ENCODE data around the gene CRTC1.

The CRTC1 gene

DNA sequence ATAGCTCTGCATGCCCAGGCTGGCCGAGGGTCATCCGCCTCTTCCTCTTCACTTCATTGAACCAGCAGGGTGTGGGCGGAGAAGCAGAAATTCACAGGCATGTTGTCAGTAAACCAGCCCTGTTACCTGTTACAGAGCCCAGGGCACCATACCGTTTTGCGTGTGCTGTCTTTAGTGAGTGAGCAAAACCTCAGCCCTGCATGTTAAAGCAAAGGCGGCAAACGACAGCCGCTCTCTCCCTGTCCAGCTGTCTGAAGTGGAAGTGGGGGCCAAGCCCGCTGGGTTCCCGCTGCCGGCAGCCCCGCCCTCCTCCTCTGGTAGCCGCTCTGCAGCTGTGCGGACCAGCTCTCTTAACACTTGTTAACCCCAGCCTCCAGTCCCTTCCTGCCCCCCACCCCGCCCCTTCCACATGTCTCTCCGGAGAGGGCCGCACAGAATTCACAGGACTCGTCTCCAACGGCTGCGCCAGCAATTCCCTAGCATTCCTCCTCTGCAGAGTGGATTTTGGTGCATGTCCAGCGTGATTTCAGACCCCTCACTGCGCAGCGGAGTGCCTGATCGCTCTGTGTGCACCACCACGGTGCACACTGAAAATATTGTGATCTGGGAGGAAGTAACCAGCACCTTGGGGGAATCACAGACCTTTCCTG is 34.0 kb upstream of the CRTC1 start:
- H3K4me1 ChIP-seq (ENCODE audit: control insufficient read depth in 2 of 2, insufficient read depth in 1 of 2, low read depth in 1 of 2, low read length in 2 of 2), result peaks cover 35 to 50% of the 10 kb centered on the region in 2 donors
- H4K91ac ChIP-seq (ENCODE audit: low read depth, low read length, poor library complexity), result no peak overlapping the region
- H3K9ac ChIP-seq (ENCODE audit: low read depth, low read length, poor library complexity), result peak overlapping the region; percentile 18
- H3K23ac ChIP-seq (ENCODE audit: low read depth, low read length, poor library complexity), result no peak overlapping the region
- H3K9me3 ChIP-seq (replicated peaks in 1 of 2; ENCODE audit: control insufficient read depth in 2 of 2, insufficient read depth in 1 of 2, low read depth in 1 of 2, low read length in 2 of 2), result no peaks in the 10 kb centered on the region
- no peak overlapping the region for H3K4ac ChIP-seq (ENCODE audit: low read length)
- H3K18ac ChIP-seq (ENCODE audit: low read length), result peak overlapping the region; percentile 28
- no peak overlapping the region for H2BK15ac ChIP-seq (ENCODE audit: low read length)
- no peak overlapping the region for H3K14ac ChIP-seq (ENCODE audit: low read length)
- WGBS, 2 donors (ENCODE audit: extremely low coverage in 2 of 2, insufficient read length in 2 of 2, insufficient replicate concordance in 1 of 2), result no CpG with 5 or more reads among the region's 25 CpGs
- H3K27me3 ChIP-seq (ENCODE audit: control insufficient read depth in 3 of 3, insufficient read depth in 3 of 3, low read depth in 1 of 3, low read length in 3 of 3), result no peaks in the 10 kb centered on the region
- H2BK120ac ChIP-seq (ENCODE audit: low read depth, low read length), result no peak overlapping the region
- no peaks in the 10 kb centered on the region for H3K36me3 ChIP-seq (replicated peaks in 1 of 2; ENCODE audit: control insufficient read depth in 2 of 2, insufficient read depth in 2 of 2, low read length in 2 of 2)
- no peak overlapping the region for H4K8ac ChIP-seq (ENCODE audit: low read depth, low read length)
- peaks cover 13% of the 10 kb centered on the region for H3K79me1 ChIP-seq (ENCODE audit: low read depth, low read length)
- H2AFZ ChIP-seq (ENCODE audit: low read length), result peak overlapping the region; percentile 31
- no peak overlapping the region for H2AK5ac ChIP-seq (ENCODE audit: low read depth, low read length)
- peak overlapping the region in 1 of 2 donors; percentile 10 for H3K4me3 ChIP-seq (ENCODE audit: low read length in 2 of 2)
- no peak overlapping the region for H2BK12ac ChIP-seq (ENCODE audit: low read length)
- no peak overlapping the region for H2BK5ac ChIP-seq (ENCODE audit: low read length)
- H3K4me2 ChIP-seq (ENCODE audit: insufficient read depth, low read length, poor library complexity, severe bottlenecking), result no peak overlapping the region
- DNase-seq (ENCODE audit: low spot score), result no peak
- H3K27ac ChIP-seq (replicated peaks; ENCODE audit: low read length), result no peak overlapping the region

GRCh38 chr19:18650021-18650390 is 33.5 kb upstream of the CRTC1 start:
- H3K27ac ChIP-seq (replicated peaks; ENCODE audit: low read length), result no peak overlapping the region
- no peak for DNase-seq (ENCODE audit: low spot score)
- no CpG with 5 or more reads among the region's 17 CpGs for WGBS, 2 donors (ENCODE audit: extremely low coverage in 2 of 2, insufficient read length in 2 of 2, insufficient replicate concordance in 1 of 2)

GRCh38 chr19:18650468-18651041 is 32.9 kb upstream of the CRTC1 start:
- peak overlapping the region; percentile 72 for H3K9ac ChIP-seq (ENCODE audit: low read depth, low read length, poor library complexity)
- no CpG with 5 or more reads among the region's 34 CpGs for WGBS, 2 donors (ENCODE audit: extremely low coverage in 2 of 2, insufficient read length in 2 of 2, insufficient replicate concordance in 1 of 2)
- H3K4me2 ChIP-seq (ENCODE audit: insufficient read depth, low read length, poor library complexity, severe bottlenecking), result no peak overlapping the region
- H2AFZ ChIP-seq (ENCODE audit: low read length), result no peak overlapping the region
- no peak overlapping the region for H3K18ac ChIP-seq (ENCODE audit: low read length)
- no peak overlapping the region for H4K91ac ChIP-seq (ENCODE audit: low read depth, low read length, poor library complexity)
- no peak for DNase-seq (ENCODE audit: low spot score)
- peak overlapping the region; percentile 28 for H2AK5ac ChIP-seq (ENCODE audit: low read depth, low read length)
- no peaks in the 10 kb centered on the region for H3K27me3 ChIP-seq (ENCODE audit: control insufficient read depth in 3 of 3, insufficient read depth in 3 of 3, low read depth in 1 of 3, low read length in 3 of 3)
- H3K36me3 ChIP-seq (replicated peaks in 1 of 2; ENCODE audit: control insufficient read depth in 2 of 2, insufficient read depth in 2 of 2, low read length in 2 of 2), result no peaks in the 10 kb centered on the region
- peak overlapping the region; percentile 18 for H2BK5ac ChIP-seq (ENCODE audit: low read length)
- no peaks in the 10 kb centered on the region for H3K9me3 ChIP-seq (replicated peaks in 1 of 2; ENCODE audit: control insufficient read depth in 2 of 2, insufficient read depth in 1 of 2, low read depth in 1 of 2, low read length in 2 of 2)
- H2BK15ac ChIP-seq (ENCODE audit: low read length), result peak overlapping the region; percentile 16
- H3K4ac ChIP-seq (ENCODE audit: low read length), result peak overlapping the region; percentile 19
- peaks cover 33 to 50% of the 10 kb centered on the region in 2 donors for H3K4me1 ChIP-seq (ENCODE audit: control insufficient read depth in 2 of 2, insufficient read depth in 1 of 2, low read depth in 1 of 2, low read length in 2 of 2)
- H3K27ac ChIP-seq (replicated peaks; ENCODE audit: low read length), result peak overlapping the region; percentile 9
- no peak overlapping the region for H4K8ac ChIP-seq (ENCODE audit: low read depth, low read length)
- H3K79me1 ChIP-seq (ENCODE audit: low read depth, low read length), result peaks cover 13% of the 10 kb centered on the region
- no peak overlapping the region for H3K4me3 ChIP-seq (ENCODE audit: low read length in 2 of 2)
- H2BK120ac ChIP-seq (ENCODE audit: low read depth, low read length), result no peak overlapping the region
- peak overlapping the region; percentile 53 for H2BK12ac ChIP-seq (ENCODE audit: low read length)
- H3K23ac ChIP-seq (ENCODE audit: low read depth, low read length, poor library complexity), result peak overlapping the region; percentile 35
- peak overlapping the region; percentile 97 for H3K14ac ChIP-seq (ENCODE audit: low read length)

More at GRCh38 chr19:18650021-18650390, 33.5 kb upstream of the CRTC1 start:
- H3K9ac ChIP-seq (ENCODE audit: low read depth, low read length, poor library complexity), result peak overlapping the region; percentile 18
- no peak overlapping the region for H4K91ac ChIP-seq (ENCODE audit: low read depth, low read length, poor library complexity)
- no peak overlapping the region for H2BK12ac ChIP-seq (ENCODE audit: low read length)
- no peak overlapping the region for H2AK5ac ChIP-seq (ENCODE audit: low read depth, low read length)
- H3K4me3 ChIP-seq (ENCODE audit: low read length in 2 of 2), result peak overlapping the region in 1 of 2 donors; percentile 10
- no peaks in the 10 kb centered on the region for H3K36me3 ChIP-seq (replicated peaks in 1 of 2; ENCODE audit: control insufficient read depth in 2 of 2, insufficient read depth in 2 of 2, low read length in 2 of 2)
- H3K79me1 ChIP-seq (ENCODE audit: low read depth, low read length), result peaks cover 13% of the 10 kb centered on the region
- no peak overlapping the region for H3K18ac ChIP-seq (ENCODE audit: low read length)
- H2BK5ac ChIP-seq (ENCODE audit: low read length), result no peak overlapping the region
- H3K9me3 ChIP-seq (replicated peaks in 1 of 2; ENCODE audit: control insufficient read depth in 2 of 2, insufficient read depth in 1 of 2, low read depth in 1 of 2, low read length in 2 of 2), result no peaks in the 10 kb centered on the region
- peak overlapping the region; percentile 31 for H2AFZ ChIP-seq (ENCODE audit: low read length)
- H3K27me3 ChIP-seq (ENCODE audit: control insufficient read depth in 3 of 3, insufficient read depth in 3 of 3, low read depth in 1 of 3, low read length in 3 of 3), result no peaks in the 10 kb centered on the region
- no peak overlapping the region for H2BK120ac ChIP-seq (ENCODE audit: low read depth, low read length)
- H3K4me1 ChIP-seq (ENCODE audit: control insufficient read depth in 2 of 2, insufficient read depth in 1 of 2, low read depth in 1 of 2, low read length in 2 of 2), result peaks cover 35 to 50% of the 10 kb centered on the region in 2 donors
- no peak overlapping the region for H3K4ac ChIP-seq (ENCODE audit: low read length)
- no peak overlapping the region for H2BK15ac ChIP-seq (ENCODE audit: low read length)
- H4K8ac ChIP-seq (ENCODE audit: low read depth, low read length), result no peak overlapping the region
- H3K4me2 ChIP-seq (ENCODE audit: insufficient read depth, low read length, poor library complexity, severe bottlenecking), result no peak overlapping the region
- no peak overlapping the region for H3K14ac ChIP-seq (ENCODE audit: low read length)
- H3K23ac ChIP-seq (ENCODE audit: low read depth, low read length, poor library complexity), result no peak overlapping the region

GRCh38 chr19:18651300-18651699 is 32.2 kb upstream of the CRTC1 start:
- no peak overlapping the region for H3K4me3 ChIP-seq (ENCODE audit: low read length in 2 of 2)
- WGBS, 2 donors (ENCODE audit: extremely low coverage in 2 of 2, insufficient read length in 2 of 2, insufficient replicate concordance in 1 of 2), result no CpG with 5 or more reads among the region's 1 CpG

More at GRCh38 chr19:18651300-18651699, 32.2 kb upstream of the CRTC1 start:
- Histone ChIP-seq H3K27me3 (ENCODE audit: control insufficient read depth in 3 of 3, insufficient read depth in 3 of 3, low read depth in 1 of 3, low read length in 3 of 3) (no peaks in the 10 kb centered on the region), H4K91ac (ENCODE audit: low read depth, low read length, poor library complexity) (no peak overlapping the region), H3K9ac (ENCODE audit: low read depth, low read length, poor library complexity) (no peak overlapping the region), H3K14ac (ENCODE audit: low read length) (no peak overlapping the region), H3K9me3 (replicated peaks in 1 of 2; ENCODE audit: control insufficient read depth in 2 of 2, insufficient read depth in 1 of 2, low read depth in 1 of 2, low read length in 2 of 2) (no peaks in the 10 kb centered on the region), H2AK5ac (ENCODE audit: low read depth, low read length) (no peak overlapping the region), H2BK5ac (ENCODE audit: low read length) (peak overlapping the region; percentile 18), H3K4ac (ENCODE audit: low read length) (no peak overlapping the region), H3K27ac (replicated peaks; ENCODE audit: low read length) (no peak overlapping the region), H2BK12ac (ENCODE audit: low read length) (no peak overlapping the region), H3K18ac (ENCODE audit: low read length) (peak overlapping the region; percentile 72), H3K23ac (ENCODE audit: low read depth, low read length, poor library complexity) (peak overlapping the region; percentile 90), H3K36me3 (replicated peaks in 1 of 2; ENCODE audit: control insufficient read depth in 2 of 2, insufficient read depth in 2 of 2, low read length in 2 of 2) (no peaks in the 10 kb centered on the region), H3K4me1 (ENCODE audit: control insufficient read depth in 2 of 2, insufficient read depth in 1 of 2, low read depth in 1 of 2, low read length in 2 of 2) (peaks cover 37 to 58% of the 10 kb centered on the region in 2 donors), H4K8ac (ENCODE audit: low read depth, low read length) (peak overlapping the region; percentile 78), H3K4me2 (ENCODE audit: insufficient read depth, low read length, poor library complexity, severe bottlenecking) (no peak overlapping the region), H3K79me1 (ENCODE audit: low read depth, low read length) (peaks cover 17% of the 10 kb centered on the region), H2AFZ (ENCODE audit: low read length) (no peak overlapping the region), H2BK15ac (ENCODE audit: low read length) (peak overlapping the region; percentile 59), H2BK120ac (ENCODE audit: low read depth, low read length) (peak overlapping the region; percentile 19)
- no peak for DNase-seq (ENCODE audit: low spot score)
